ENCODE results near the gene POLL.

- TF ChIP-seq CHD2 (IDR thresholded peaks at IDR 0.05; ENCODE audit: low read length, partially characterized antibody) (no peak), POLR2A (IDR thresholded peaks at IDR 0.05; ENCODE audit: low read length) (no peak), RAD21 (conservative IDR thresholded peaks at IDR 0.05 in 1 of 2, IDR thresholded peaks at IDR 0.05 in 1 of 2) (no peak), SREBF2 (IDR thresholded peaks at IDR 0.05) (no peak), CTCF (IDR thresholded peaks at IDR 0.05) (no peak), EP300 (IDR thresholded peaks at IDR 0.05) (no peak), JUN (IDR thresholded peaks at IDR 0.05) (no peak), EHMT2 (IDR thresholded peaks at IDR 0.05; ENCODE audit: low read depth) (no peak), RARB (CRISPR knock-in tag; IDR thresholded peaks at IDR 0.05) (no peak), POLR2AphosphoS2 (conservative IDR thresholded peaks at IDR 0.05; ENCODE audit: low read length) (no peak), USF2 (IDR thresholded peaks at IDR 0.05) (no peak)
- TF ChIP-seq, protein P1, sequence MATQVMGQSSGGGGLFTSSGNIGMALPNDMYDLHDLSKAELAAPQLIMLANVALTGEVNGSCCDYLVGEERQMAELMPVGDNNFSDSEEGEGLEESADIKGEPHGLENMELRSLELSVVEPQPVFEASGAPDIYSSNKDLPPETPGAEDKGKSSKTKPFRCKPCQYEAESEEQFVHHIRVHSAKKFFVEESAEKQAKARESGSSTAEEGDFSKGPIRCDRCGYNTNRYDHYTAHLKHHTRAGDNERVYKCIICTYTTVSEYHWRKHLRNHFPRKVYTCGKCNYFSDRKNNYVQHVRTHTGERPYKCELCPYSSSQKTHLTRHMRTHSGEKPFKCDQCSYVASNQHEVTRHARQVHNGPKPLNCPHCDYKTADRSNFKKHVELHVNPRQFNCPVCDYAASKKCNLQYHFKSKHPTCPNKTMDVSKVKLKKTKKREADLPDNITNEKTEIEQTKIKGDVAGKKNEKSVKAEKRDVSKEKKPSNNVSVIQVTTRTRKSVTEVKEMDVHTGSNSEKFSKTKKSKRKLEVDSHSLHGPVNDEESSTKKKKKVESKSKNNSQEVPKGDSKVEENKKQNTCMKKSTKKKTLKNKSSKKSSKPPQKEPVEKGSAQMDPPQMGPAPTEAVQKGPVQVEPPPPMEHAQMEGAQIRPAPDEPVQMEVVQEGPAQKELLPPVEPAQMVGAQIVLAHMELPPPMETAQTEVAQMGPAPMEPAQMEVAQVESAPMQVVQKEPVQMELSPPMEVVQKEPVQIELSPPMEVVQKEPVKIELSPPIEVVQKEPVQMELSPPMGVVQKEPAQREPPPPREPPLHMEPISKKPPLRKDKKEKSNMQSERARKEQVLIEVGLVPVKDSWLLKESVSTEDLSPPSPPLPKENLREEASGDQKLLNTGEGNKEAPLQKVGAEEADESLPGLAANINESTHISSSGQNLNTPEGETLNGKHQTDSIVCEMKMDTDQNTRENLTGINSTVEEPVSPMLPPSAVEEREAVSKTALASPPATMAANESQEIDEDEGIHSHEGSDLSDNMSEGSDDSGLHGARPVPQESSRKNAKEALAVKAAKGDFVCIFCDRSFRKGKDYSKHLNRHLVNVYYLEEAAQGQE (IDR thresholded peaks at IDR 0.05): no peak
Measured at GRCh38 chr10:101612086-101612485, 24.0 kb upstream of the POLL start.
